ENCODE measurements around the gene SPAG7.

DNA sequence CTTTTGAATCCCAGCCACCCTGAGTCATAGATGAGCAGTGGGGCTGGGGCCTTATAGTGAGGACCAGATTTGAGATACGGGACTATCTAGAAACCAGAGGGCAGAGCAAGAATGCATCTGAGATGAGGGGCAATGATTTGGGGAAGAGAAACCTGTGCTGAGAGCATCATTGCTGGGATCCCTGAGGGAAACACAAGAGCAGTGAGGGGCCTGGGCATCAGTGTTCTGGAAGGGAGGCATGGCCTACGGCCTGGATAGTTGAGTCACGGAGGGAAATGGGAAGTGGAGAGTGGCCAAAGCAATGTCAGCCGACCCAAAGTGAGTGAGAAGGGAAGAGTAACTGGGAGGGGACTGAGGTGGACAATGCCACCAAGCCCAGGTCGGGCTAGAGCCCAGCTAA, 14.7 kb upstream of the SPAG7 start:
- TF ChIP-seq CTCF (IDR thresholded peaks at IDR 0.05; ENCODE audit: low read depth, low read length, poor library complexity, severe bottlenecking) (no peak), EZH2phosphoT487 (IDR thresholded peaks at IDR 0.05; ENCODE audit: borderline replicate concordance, low read length) (no peak)
